Activated naive CD4-positive, alpha-beta T cell (primary cell): Measurements from ENCODE around the gene ADGB.

Experiments
- DNase-seq, 4 experiments: peaks; one replicate each; lab custom pipeline; 2025; lab: John Stamatoyannopoulos, UW

Gene ADGB

GRCh38 chr6:146634022-146634421 lies 35.2 kb downstream of the ADGB start:
- DNase-seq = no peak

- no peak for DNase-seq
These were observed 36.4 kb downstream of the ADGB start for GRCh38 chr6:146635165-146635564.

GRCh38 chr6:146636481-146636880 lies 37.7 kb downstream of the ADGB start:
- DNase-seq = no peak

GRCh38 chr6:146642921-146643320 lies 44.1 kb downstream of the ADGB start:
- no peak for DNase-seq

- DNase-seq = no peak
These were observed 52.2 kb downstream of the ADGB start for GRCh38 chr6:146650799-146651481.

- DNase-seq = no peak
These were observed 52.7 kb downstream of the ADGB start for GRCh38 chr6:146651482-146651863.

- DNase-seq = no peak
These were observed 58.7 kb downstream of the ADGB start for GRCh38 chr6:146657432-146657831.

- DNase-seq = no peak
These were observed 66.1 kb downstream of the ADGB start for GRCh38 chr6:146664871-146665360.

- DNase-seq = no peak
These were observed 68.1 kb downstream of the ADGB start for GRCh38 chr6:146666909-146667308.

GRCh38 chr6:146670161-146670560 lies 71.4 kb downstream of the ADGB start:
- no peak for DNase-seq

- DNase-seq = no peak
These were observed 74.3 kb downstream of the ADGB start for GRCh38 chr6:146673069-146673468.

GRCh38 chr6:146679386-146679785 lies 80.6 kb downstream of the ADGB start:
- DNase-seq = no peak

- DNase-seq = no peak
These were observed 84.1 kb downstream of the ADGB start for GRCh38 chr6:146682919-146683318.

- no peak for DNase-seq
These were observed 91.0 kb downstream of the ADGB start for GRCh38 chr6:146689806-146690205.

- DNase-seq = no peak
These were observed 94.6 kb downstream of the ADGB start for GRCh38 chr6:146693342-146693741.

GRCh38 chr6:146697921-146698320 lies 99.1 kb downstream of the ADGB start:
- no peak for DNase-seq

GRCh38 chr6:146700078-146700686 lies 101.4 kb downstream of the ADGB start:
- no peak for DNase-seq

- DNase-seq = no peak
These were observed 102.9 kb downstream of the ADGB start for GRCh38 chr6:146701632-146702031.

GRCh38 chr6:146709036-146709622 lies 110.4 kb downstream of the ADGB start:
- DNase-seq = no peak

- DNase-seq = no peak
These were observed 120.6 kb downstream of the ADGB start for GRCh38 chr6:146719387-146719786.

- no peak for DNase-seq
These were observed 140.9 kb downstream of the ADGB start for GRCh38 chr6:146739696-146740095.

GRCh38 chr6:146741609-146742008 lies 142.8 kb downstream of the ADGB start:
- DNase-seq = no peak

- no peak for DNase-seq
These were observed 154.5 kb downstream of the ADGB start for GRCh38 chr6:146753306-146753705.
